Vagina (tissue), 2 donors: Measurements from ENCODE around the gene NFIA.

Source experiments
- CTCF ChIP-seq, 3 experiments: fragments of 450-650 bp in 2 of 3; fragments of 200-600 bp in 1 of 3; sonication (generic) in 1 of 3; IDR thresholded peaks; one replicate each; pipeline ENCODE4 v1.5.1; 2017 to 2019; ENCODE audit warnings: antibody characterized with exemption in 3 of 3, mild to moderate bottlenecking in 2 of 3, moderate library complexity in 2 of 3
- POLR2A ChIP-seq, 2 donors: fragments of 450-650 bp; IDR thresholded peaks; one replicate each; pipeline ENCODE4 v1.6.1; 2017; ENCODE audit warnings: antibody characterized with exemption in 2 of 2, mild to moderate bottlenecking in 2 of 2, moderate library complexity in 2 of 2
- POLR2AphosphoS5 ChIP-seq, 2 donors: sonication (generic); formaldehyde crosslinking; IDR thresholded peaks; one replicate each; pipeline ENCODE4 v1.9.0; 2017; ENCODE audit warnings: antibody characterized with exemption in 2 of 2, mild to moderate bottlenecking in 2 of 2, low read depth in 1 of 2; ENCODE audit not compliant: insufficient read depth in 1 of 2

DNA sequence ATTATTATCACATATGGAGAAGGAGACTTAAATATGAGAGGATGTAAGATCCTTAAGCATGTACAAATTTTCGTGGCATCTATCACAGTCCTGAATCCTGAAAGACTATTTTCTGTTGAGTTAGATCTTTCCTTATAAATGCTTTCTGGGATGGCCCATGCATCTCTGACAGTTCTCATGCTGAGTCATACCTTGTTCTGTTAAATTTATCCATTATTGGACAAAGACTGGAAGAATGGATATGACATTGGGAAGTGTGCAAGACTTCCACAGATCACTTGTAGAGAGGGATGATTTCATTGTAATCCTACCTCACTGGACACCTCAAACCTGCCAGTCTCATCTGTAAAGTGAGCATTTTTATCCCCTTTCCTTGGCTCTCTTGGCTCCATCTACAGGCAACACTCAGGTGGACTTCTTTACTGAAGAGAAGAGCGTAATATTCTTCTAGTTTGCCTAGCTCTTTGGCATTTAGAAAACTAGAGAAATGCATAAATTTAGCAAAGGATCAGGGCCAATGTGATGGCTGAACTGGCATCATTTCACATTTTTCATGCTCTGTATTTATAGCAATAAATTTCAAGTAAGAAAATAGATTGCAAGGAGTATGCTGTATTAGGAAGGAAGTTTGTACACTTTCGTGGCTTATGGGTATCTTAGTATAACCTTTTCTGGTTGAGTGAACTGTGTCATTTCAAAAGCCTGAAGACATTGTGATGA lies 128.2 kb downstream of the NFIA start:
- no peak for TF ChIP-seq POLR2AphosphoS5 (IDR thresholded peaks at IDR 0.05; ENCODE audit: insufficient read depth in 1 of 2, low read depth in 1 of 2)
- TF ChIP-seq CTCF (IDR thresholded peaks at IDR 0.05): no peak
- no peak for TF ChIP-seq POLR2A (IDR thresholded peaks at IDR 0.05)
